Stomach (tissue), 9 donors: Measurements from ENCODE around the gene GCK. TPM values are rescaled to one million over a fixed set of nuclear protein-coding genes. Genes with fewer than 3 reads are reported as not detected.

Experiments used
- DNase-seq, 2 donors: peaks; one replicate each; pipeline versions ENCODE4 v3.0.0 to v3.0.0-alpha.2; 2013 to 2019
- H3K27ac ChIP-seq, 5 donors: fragments of 200-600 bp in 4 of 5; sonication (generic) in 4 of 5; one replicate each; pipeline ENCODE4 v1.5.1; 2013 to 2019; ENCODE audit warnings: mild to moderate bottlenecking in 1 of 5, moderate library complexity in 1 of 5
- H3K27me3 ChIP-seq, 3 donors: fragments of 200-600 bp; sonication (generic); one replicate each; pipeline ENCODE4 v1.5.1; 2017 to 2019; ENCODE audit warnings: mixed run types in 1 of 3
- H3K36me3 ChIP-seq, 4 donors: fragments of 200-600 bp; sonication (generic); 1 replicate in 3 of 4; 2 replicates in 1 of 4; pipeline ENCODE4 v1.5.1; 2016 to 2019
- H3K4me1 ChIP-seq, 4 donors: fragments of 200-600 bp; sonication (generic); one replicate each; pipeline ENCODE4 v1.5.1; 2016 to 2019
- H3K4me3 ChIP-seq, 4 donors: fragments of 200-600 bp; sonication (generic) in 3 of 4; one replicate each; pipeline ENCODE4 v1.5.1; 2016 to 2019; ENCODE audit warnings: mild to moderate bottlenecking in 1 of 4
- H3K9me3 ChIP-seq, 4 donors: fragments of 200-600 bp; sonication (generic); one replicate each; pipeline ENCODE4 v1.5.1; 2016 to 2019
- EP300 ChIP-seq: sonication (generic); formaldehyde crosslinking; IDR thresholded peaks from one replicate; pipeline ENCODE4 v1.6.1; 2017; ENCODE audit warnings: antibody characterized with exemption
- POLR2A ChIP-seq, 4 donors: fragments of 450-650 bp; IDR thresholded peaks; one replicate each; pipeline ENCODE4 v1.6.1; 2016; ENCODE audit warnings: antibody characterized with exemption in 4 of 4, control low read depth in 2 of 4, mild to moderate bottlenecking in 1 of 4, moderate library complexity in 1 of 4
- POLR2AphosphoS5 ChIP-seq, 3 donors: sonication (generic); formaldehyde crosslinking; IDR thresholded peaks; one replicate each; pipeline ENCODE4 v1.6.1; 2016; ENCODE audit warnings: antibody characterized with exemption in 3 of 3
- WGBS, 5 donors: extraction: QIAGEN DNeasy Blood & Tissue Kit in 3 of 5; methylation state at CpG; one replicate each; pipeline versions ENCODE4 v1.1.5 to v1.1.7; 2013 to 2018; 5-methylcytosine and 5-hydroxymethylcytosine counted together
- intact Hi-C: fragments of 100-400 bp; cut with DNase I; formaldehyde crosslinking; loops from one replicate; pipeline ENCODE4 v1.15.1; 2023; ENCODE audit warnings: low total_unique reads
- polyA plus RNA-seq, 3 donors: library from polyadenylated mRNA; stranded (reverse); fragments of 200-250 nt; gene quantifications; one replicate each; pipeline ENCODE4 v1.2.3, GENCODE V29; 2013
- total RNA-seq, 5 donors: library from RNA; depleted of rRNA; stranded (reverse); fragments of >200 nt; gene quantifications; one replicate each; pipeline versions ENCODE4 v1.1.0 to v1.2.3, GENCODE V29; 2014 to 2016
- TF ChIP-seq, protein P1 (sequence below), 7 experiments: fragments of 450-650 bp in 4 of 7; fragments of 200-600 bp in 3 of 7; sonication (generic) in 3 of 7; IDR thresholded peaks; one replicate each; pipeline ENCODE4 v1.5.1; 2016 to 2019; ENCODE audit warnings: antibody characterized with exemption in 7 of 7, control low read depth in 2 of 7, mild to moderate bottlenecking in 1 of 7
- donor health status: healthy with polysubstance abuse.
- donor health status: Bipolar disorder and iron deficiency.
- donor health status: healthy.

GCK gene
- total and polyA plus RNA-seq, 8 donors = 0.55 to 1.9 (median 1.1) TPM; not detected in 4

DNA sequence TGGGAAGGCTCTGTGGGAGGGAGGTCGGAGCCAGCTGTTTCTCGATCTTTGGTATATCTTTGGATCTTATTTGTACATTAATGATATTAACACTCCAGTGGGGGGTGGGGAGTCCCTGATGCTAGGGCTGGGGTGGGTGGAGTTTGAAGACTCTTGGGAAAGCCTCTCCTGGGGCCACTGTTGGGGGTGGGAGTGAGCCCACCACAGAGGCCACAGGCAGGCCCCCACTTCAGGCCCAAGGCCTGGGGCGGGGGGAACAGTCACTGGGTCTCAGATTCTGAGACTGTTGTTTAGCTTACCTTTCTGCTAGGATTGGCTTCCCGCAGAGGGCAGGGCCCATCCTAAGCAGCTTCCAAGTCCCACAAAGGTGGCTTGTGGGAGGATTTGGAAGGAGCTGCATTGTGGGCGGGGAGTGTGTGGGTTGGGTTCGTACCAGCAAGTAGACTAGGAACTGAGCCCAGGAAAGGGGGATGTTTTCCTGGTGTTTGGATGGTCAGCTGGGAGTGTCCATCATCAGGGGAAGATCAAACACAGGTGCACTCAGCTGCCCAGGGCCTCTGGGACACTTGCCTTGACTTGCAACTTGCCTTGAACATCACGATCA, 23.4 kb upstream of the GCK start:
- 76 to 85% (median 78%) methylated on average over 7 of the region's 7 CpGs for WGBS, 5 donors
- no peak for TF ChIP-seq POLR2AphosphoS5 (IDR thresholded peaks at IDR 0.05)
- TF ChIP-seq POLR2A (IDR thresholded peaks at IDR 0.05) = no peak
- TF ChIP-seq EP300 = no peak
- TF ChIP-seq, protein P1, sequence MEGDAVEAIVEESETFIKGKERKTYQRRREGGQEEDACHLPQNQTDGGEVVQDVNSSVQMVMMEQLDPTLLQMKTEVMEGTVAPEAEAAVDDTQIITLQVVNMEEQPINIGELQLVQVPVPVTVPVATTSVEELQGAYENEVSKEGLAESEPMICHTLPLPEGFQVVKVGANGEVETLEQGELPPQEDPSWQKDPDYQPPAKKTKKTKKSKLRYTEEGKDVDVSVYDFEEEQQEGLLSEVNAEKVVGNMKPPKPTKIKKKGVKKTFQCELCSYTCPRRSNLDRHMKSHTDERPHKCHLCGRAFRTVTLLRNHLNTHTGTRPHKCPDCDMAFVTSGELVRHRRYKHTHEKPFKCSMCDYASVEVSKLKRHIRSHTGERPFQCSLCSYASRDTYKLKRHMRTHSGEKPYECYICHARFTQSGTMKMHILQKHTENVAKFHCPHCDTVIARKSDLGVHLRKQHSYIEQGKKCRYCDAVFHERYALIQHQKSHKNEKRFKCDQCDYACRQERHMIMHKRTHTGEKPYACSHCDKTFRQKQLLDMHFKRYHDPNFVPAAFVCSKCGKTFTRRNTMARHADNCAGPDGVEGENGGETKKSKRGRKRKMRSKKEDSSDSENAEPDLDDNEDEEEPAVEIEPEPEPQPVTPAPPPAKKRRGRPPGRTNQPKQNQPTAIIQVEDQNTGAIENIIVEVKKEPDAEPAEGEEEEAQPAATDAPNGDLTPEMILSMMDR (IDR thresholded peaks at IDR 0.05) = no peak
- DNase-seq = no peak
- peaks cover 52 to 71% (median 65%) of the 10 kb centered on the region in 4 donors for H3K36me3 ChIP-seq
- H3K4me3 ChIP-seq = no peak overlapping the region
- H3K4me1 ChIP-seq = no peaks in the 10 kb centered on the region
- H3K9me3 ChIP-seq = no peaks in the 10 kb centered on the region
- intact Hi-C loops = no loop called here
- no peaks in the 10 kb centered on the region for H3K27me3 ChIP-seq
- no peak overlapping the region for H3K27ac ChIP-seq

DNA sequence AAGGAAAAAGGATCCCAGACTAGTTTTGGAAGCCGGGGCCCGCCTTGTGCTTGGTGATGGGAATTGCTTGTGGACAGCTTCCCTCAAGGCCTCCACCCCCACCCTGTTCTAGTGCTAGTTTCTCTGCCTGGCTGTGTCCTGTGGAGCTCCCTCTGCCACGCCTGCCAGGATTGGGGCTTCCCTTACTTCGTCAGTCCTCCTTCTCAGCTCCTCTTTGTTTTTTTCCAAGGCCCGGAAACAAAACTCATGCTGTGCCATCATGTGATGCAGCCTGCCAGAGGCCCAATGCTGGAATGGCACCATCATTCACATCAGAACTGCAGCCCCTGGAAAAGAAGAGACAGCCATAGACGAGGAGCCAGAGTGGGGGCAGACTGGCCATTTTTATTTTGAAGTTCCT, 22.8 kb upstream of the GCK start:
- H3K36me3 ChIP-seq = peaks cover 59 to 77% (median 71%) of the 10 kb centered on the region in 4 donors
- intact Hi-C loops = no loop called here
- no peaks in the 10 kb centered on the region for H3K27me3 ChIP-seq
- WGBS, 5 donors = 84 to 95% (median 92%) methylated on average over 6 of the region's 6 CpGs
- TF ChIP-seq EP300 (no peak), POLR2A (IDR thresholded peaks at IDR 0.05) (no peak), POLR2AphosphoS5 (IDR thresholded peaks at IDR 0.05) (no peak)
- TF ChIP-seq, protein P1 (IDR thresholded peaks at IDR 0.05) = no peak
- H3K27ac ChIP-seq = no peak overlapping the region
- no peak overlapping the region for H3K4me3 ChIP-seq
- no peaks in the 10 kb centered on the region for H3K9me3 ChIP-seq
- no peaks in the 10 kb centered on the region for H3K4me1 ChIP-seq
- DNase-seq = no peak

DNA sequence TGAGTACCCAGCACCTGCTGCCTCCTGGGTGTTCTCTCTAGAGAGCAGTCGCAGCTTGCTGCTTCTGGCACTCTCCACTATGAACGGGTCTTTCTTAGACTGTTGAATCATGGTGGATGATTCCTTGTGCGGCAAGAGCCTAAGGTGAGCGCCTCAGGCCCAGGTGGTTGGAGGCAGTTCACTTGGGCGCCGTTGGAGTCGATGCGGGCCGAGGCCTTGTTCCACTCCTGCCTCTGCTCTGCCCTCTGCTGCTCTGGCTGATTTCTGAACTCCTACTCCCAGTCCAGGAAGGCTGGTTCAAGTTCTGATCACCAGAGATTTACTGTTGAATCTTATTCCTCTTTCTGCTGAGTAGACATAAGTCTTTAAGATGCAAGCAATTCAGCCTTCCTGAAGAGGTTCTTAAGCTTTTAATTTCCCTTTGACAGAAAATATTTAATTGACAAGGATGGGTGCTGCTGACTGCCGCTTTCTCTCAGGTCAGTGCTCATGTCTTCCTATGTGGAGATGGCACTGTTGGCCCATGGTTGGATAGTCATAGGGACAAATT, 22.0 kb upstream of the GCK start:
- 92 to 100% (median 94%) methylated on average over 2 to 10 of the region's 10 CpGs for WGBS, 5 donors
- intact Hi-C loops = no loop called here
- Histone ChIP-seq H3K4me3 (no peak overlapping the region), H3K36me3 (peaks cover 67 to 86% (median 80%) of the 10 kb centered on the region in 4 donors), H3K4me1 (no peaks in the 10 kb centered on the region), H3K27me3 (no peaks in the 10 kb centered on the region), H3K9me3 (no peaks in the 10 kb centered on the region), H3K27ac (no peak overlapping the region)
- TF ChIP-seq EP300 (no peak), POLR2A (IDR thresholded peaks at IDR 0.05) (no peak), POLR2AphosphoS5 (IDR thresholded peaks at IDR 0.05) (no peak)
- TF ChIP-seq, protein P1 (IDR thresholded peaks at IDR 0.05) = no peak
- DNase-seq = no peak

DNA sequence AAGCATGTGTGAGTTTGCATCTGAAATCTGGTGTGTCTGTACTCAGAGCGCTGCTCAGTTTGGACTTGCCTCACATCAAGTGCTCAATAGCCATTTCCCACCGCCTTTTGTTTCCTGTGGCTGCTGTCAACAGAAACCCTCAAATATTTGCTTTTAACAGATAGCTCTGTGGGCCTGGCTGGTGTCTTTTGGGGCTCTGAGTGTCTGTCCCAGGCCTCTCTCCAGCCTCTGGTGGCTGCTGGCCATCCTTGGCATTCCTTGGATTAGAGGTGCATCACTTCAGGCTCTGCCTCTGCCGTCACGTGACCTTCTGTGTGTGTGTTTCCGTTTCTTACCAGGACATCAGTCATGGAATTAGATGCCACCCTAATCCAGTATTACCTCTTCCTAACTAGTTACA, 20.9 kb upstream of the GCK start:
- H3K4me1 ChIP-seq = no peaks in the 10 kb centered on the region
- intact Hi-C loops = no loop called here
- TF ChIP-seq, protein P1 (IDR thresholded peaks at IDR 0.05) = no peak
- TF ChIP-seq POLR2AphosphoS5 (IDR thresholded peaks at IDR 0.05) (no peak), EP300 (no peak), POLR2A (IDR thresholded peaks at IDR 0.05) (no peak)
- no peaks in the 10 kb centered on the region for H3K27me3 ChIP-seq
- DNase-seq = no peak
- no peaks in the 10 kb centered on the region for H3K9me3 ChIP-seq
- 75 to 89% (median 84%) methylated on average over 5 of the region's 5 CpGs for WGBS, 5 donors
- no peak overlapping the region for H3K4me3 ChIP-seq
- H3K36me3 ChIP-seq = peaks cover 76 to 96% (median 90%) of the 10 kb centered on the region in 4 donors
- no peak overlapping the region for H3K27ac ChIP-seq
